ENCODE measurements around the gene VMP1.
"Not testable (repeated sequence)": the region's sequence is repeated elsewhere in the genome, so short reads cannot be mapped to it uniquely, and the experiment has no call there.

Gene VMP1

GRCh38 chr17:59752446-59752845 lies 45.0 kb downstream of the VMP1 start:
- H3K27ac ChIP-seq, result peak overlapping the region; percentile 94
- no peak for DNase-seq (ENCODE audit: low read depth, low spot score)

GRCh38 chr17:59752922-59753321 lies 45.5 kb downstream of the VMP1 start:
- peak overlapping the region; percentile 94 for H3K27ac ChIP-seq
- no peak for DNase-seq (ENCODE audit: low read depth, low spot score)

GRCh38 chr17:59753522-59754467 lies 46.3 kb downstream of the VMP1 start:
- peak; percentile 48 for DNase-seq (ENCODE audit: low read depth, low spot score)
- peak overlapping the region; percentile 94 for H3K27ac ChIP-seq

GRCh38 chr17:59754552-59754951 lies 47.1 kb downstream of the VMP1 start:
- DNase-seq (ENCODE audit: low read depth, low spot score), result peak; percentile 91
- peak overlapping the region; percentile 94 for H3K27ac ChIP-seq

GRCh38 chr17:59755069-59755468 lies 47.6 kb downstream of the VMP1 start:
- H3K27ac ChIP-seq, result peak overlapping the region; percentile 94
- not testable (repeated sequence) for DNase-seq (ENCODE audit: low read depth, low spot score)

- peak; percentile 20 for DNase-seq (ENCODE audit: low read depth, low spot score)
- peak overlapping the region; percentile 94 for H3K27ac ChIP-seq
These were observed 48.9 kb downstream of the VMP1 start for GRCh38 chr17:59756236-59756818.

GRCh38 chr17:59757043-59757442 lies 49.6 kb downstream of the VMP1 start:
- no peak for DNase-seq (ENCODE audit: low read depth, low spot score)
- peak overlapping the region; percentile 94 for H3K27ac ChIP-seq

GRCh38 chr17:59757470-59757869 lies 50.0 kb downstream of the VMP1 start:
- no peak for DNase-seq (ENCODE audit: low read depth, low spot score)
- peak overlapping the region; percentile 94 for H3K27ac ChIP-seq

- H3K27ac ChIP-seq, result peak overlapping the region; percentile 94
These were observed 50.5 kb downstream of the VMP1 start for GRCh38 chr17:59757881-59758385.

GRCh38 chr17:59758998-59759651 lies 51.7 kb downstream of the VMP1 start:
- not testable (repeated sequence) for DNase-seq (ENCODE audit: low read depth, low spot score); H3K27ac ChIP-seq

More at GRCh38 chr17:59757881-59758385, 50.5 kb downstream of the VMP1 start:
- no peak for DNase-seq (ENCODE audit: low read depth, low spot score)

- no peak for DNase-seq (ENCODE audit: low read depth, low spot score)
- peak overlapping the region; percentile 0 for H3K27ac ChIP-seq
These were observed 52.7 kb downstream of the VMP1 start for GRCh38 chr17:59760160-59760559.

- H3K27ac ChIP-seq, result peak overlapping the region; percentile 91
- DNase-seq (ENCODE audit: low read depth, low spot score), result no peak
These were observed 54.1 kb downstream of the VMP1 start for GRCh38 chr17:59761385-59762048.

- DNase-seq (ENCODE audit: low read depth, low spot score), result no peak
- H3K27ac ChIP-seq, result peak overlapping the region; percentile 91
These were observed 54.8 kb downstream of the VMP1 start for GRCh38 chr17:59762049-59762823.

GRCh38 chr17:59762824-59763374 lies 55.4 kb downstream of the VMP1 start:
- H3K27ac ChIP-seq, result peak overlapping the region; percentile 91
- no peak for DNase-seq (ENCODE audit: low read depth, low spot score)

- DNase-seq (ENCODE audit: low read depth, low spot score), result peak; percentile 74
- H3K27ac ChIP-seq, result peak overlapping the region; percentile 91
These were observed 56.4 kb downstream of the VMP1 start for GRCh38 chr17:59763861-59764260.

GRCh38 chr17:59764292-59764741 lies 56.9 kb downstream of the VMP1 start:
- peak overlapping the region; percentile 91 for H3K27ac ChIP-seq
- no peak for DNase-seq (ENCODE audit: low read depth, low spot score)

- H3K27ac ChIP-seq, result peak overlapping the region; percentile 91
- DNase-seq (ENCODE audit: low read depth, low spot score), result no peak
These were observed 57.6 kb downstream of the VMP1 start for GRCh38 chr17:59765038-59765437.

- peak overlapping the region; percentile 89 for H3K27ac ChIP-seq
- no peak for DNase-seq (ENCODE audit: low read depth, low spot score)
These were observed 59.0 kb downstream of the VMP1 start for GRCh38 chr17:59766491-59766890.

- peak overlapping the region; percentile 89 for H3K27ac ChIP-seq
- no peak for DNase-seq (ENCODE audit: low read depth, low spot score)
These were observed 59.7 kb downstream of the VMP1 start for GRCh38 chr17:59767176-59767575.
